ENCODE measurements around the gene MGST3. TPM values are rescaled to one million over a fixed set of nuclear protein-coding genes. Genes with fewer than 3 reads are reported as not detected.

Gene MGST3
- total and polyA plus RNA-seq, 2 of the 4 experiments (the other 2 are of a cell fraction): 159 to 213 TPM

GRCh38 chr1:165686121-165686970 is 55.3 kb downstream of the MGST3 start:
- Histone ChIP-seq H2BK15ac (ENCODE audit: low read depth, low read length) (no peak overlapping the region), H3K9me1 (ENCODE audit: insufficient read depth, low read length) (peaks cover 2% of the 10 kb centered on the region; the same call in 1 of the 2 replicates), H3K9me3 (ENCODE audit: control insufficient read depth, insufficient read depth, low read length) (no peaks in the 10 kb centered on the region), H3K4me1 (ENCODE audit: control insufficient read depth, insufficient read depth, low read length) (peaks cover 2% of the 10 kb centered on the region; the same call in 1 of the 2 replicates), H3K4me3 (ENCODE audit: insufficient read depth, low read depth, low read length) (no peak overlapping the region), H3K14ac (replicated peaks; ENCODE audit: low read depth, low read length) (no peak overlapping the region), H4K5ac (ENCODE audit: low read depth, low read length) (no peak overlapping the region), H3K4me2 (ENCODE audit: low read depth, low read length) (no peak overlapping the region), H2BK120ac (ENCODE audit: low read depth, low read length) (no peak overlapping the region), H4K91ac (ENCODE audit: insufficient read depth, low read depth, low read length) (no peak overlapping the region), H4K20me1 (ENCODE audit: insufficient read depth, low read length) (peaks cover 3% of the 10 kb centered on the region; the same call in 1 of the 2 replicates), H3K23ac (ENCODE audit: low read depth, low read length) (no peak overlapping the region), H3K9ac (ENCODE audit: low read depth, low read length) (no peak overlapping the region), H3K79me1 (ENCODE audit: low read depth in 1 of 2, low read length in 2 of 2) (peaks cover 21 to 29% of the 10 kb centered on the region in 2 experiments), H2AFZ (replicated peaks; ENCODE audit: low read length, poor library complexity) (no peak overlapping the region), H3K18ac (ENCODE audit: low read depth, low read length) (no peak overlapping the region), H2BK20ac (ENCODE audit: low read depth, low read length) (no peak overlapping the region), H2AK5ac (ENCODE audit: low read depth, low read length) (no peak overlapping the region), H3K27me3 (ENCODE audit: control insufficient read depth, insufficient read depth, low read length) (no peaks in the 10 kb centered on the region), H2AK9ac (replicated peaks; ENCODE audit: low read depth, low read length, poor library complexity) (no peak overlapping the region), H3K56ac (ENCODE audit: extremely low read depth, insufficient read depth, low read length) (no peak overlapping the region), H2BK5ac (ENCODE audit: low read depth, low read length, poor library complexity, severe bottlenecking) (no peak overlapping the region), H3K4ac (ENCODE audit: low read depth, low read length) (no peak overlapping the region), H3K36me3 (ENCODE audit: control insufficient read depth, insufficient read depth, low read length) (peaks cover 19% of the 10 kb centered on the region), H3K27ac (ENCODE audit: insufficient read depth, low read length) (no peak overlapping the region), H4K8ac (ENCODE audit: low read depth in 2 of 2, low read length in 2 of 2) (no peak overlapping the region)
- dilution Hi-C loops (cut with HindIII; ENCODE audit: low sequenced_read_pairs, unreplicated experiment) (no loop called here), in situ Hi-C loops (cut with MboI; ENCODE audit: low sequenced_read_pairs) (no loop called here), intact Hi-C loops (cut with micrococcal nuclease) (no loop called here)
- ChIA-PET CTCF (interaction anchor here (0.6 to 1.3 kb wide), 2 partner anchors 12 to 227 kb away, joined by 3 read pairs; partner anchors contain the start of gene ALDH9A1), POLR2A (ENCODE audit: unreplicated experiment) (no interaction called here)
- no TSS peak for BruUV-seq (replicated peaks)
- ATAC-seq (ENCODE audit: low read depth) (no peak), DNase-seq (no peak)
- WGBS, 2 experiments (ENCODE audit: extremely low coverage in 2 of 2, insufficient read length in 1 of 2): 100% methylated on average over 1 of the region's 6 CpGs; no CpG with 5 or more reads in 1 of the 2 experiments
- TF ChIP-seq RCOR1 (IDR thresholded peaks at IDR 0.05; ENCODE audit: insufficient replicate concordance, low read length) (no peak), CTCF (conservative IDR thresholded peaks at IDR 0.05; ENCODE audit: low read depth, low read length) (no peak), ELK1 (IDR thresholded peaks at IDR 0.05; ENCODE audit: borderline replicate concordance, low read depth, low read length) (no peak), MAFK (IDR thresholded peaks at IDR 0.05; ENCODE audit: low read depth, low read length) (no peak), CEBPB (IDR thresholded peaks at IDR 0.05; ENCODE audit: low read depth, low read length) (no peak), CHD1 (IDR thresholded peaks at IDR 0.05; ENCODE audit: low read depth, low read length) (no peak), RAD21 (IDR thresholded peaks at IDR 0.05; ENCODE audit: low read length) (no peak), USF2 (IDR thresholded peaks at IDR 0.05; ENCODE audit: low read depth, low read length) (no peak), POLR2A (IDR thresholded peaks at IDR 0.05; ENCODE audit: low read depth, low read length) (no peak), NFE2L2 (IDR thresholded peaks at IDR 0.05; ENCODE audit: low read depth, low read length) (no peak), SMC3 (IDR thresholded peaks at IDR 0.05; ENCODE audit: low read depth, low read length) (no peak), RFX5 (IDR thresholded peaks at IDR 0.05; ENCODE audit: low read depth, low read length) (no peak), BHLHE40 (IDR thresholded peaks at IDR 0.05; ENCODE audit: low read depth, low read length) (no peak), MAZ (IDR thresholded peaks at IDR 0.05; ENCODE audit: borderline replicate concordance, low read depth, low read length) (no peak), FOS (IDR thresholded peaks at IDR 0.05; ENCODE audit: low read depth, low read length) (no peak)
